HFF-Myc (cell line): ENCODE measurements around the gene PALMD.

Experiments
- DNase-seq: peaks from one replicate; pipeline ENCODE4 v3.0.0-alpha.2; 2011; ENCODE audit warnings: low read depth; ENCODE audit errors: extremely low read depth
- H3K4me3 ChIP-seq: replicated peaks from 2 replicates; pipeline ENCODE4 v1.5.1; 2011; ENCODE audit warnings: low read depth, mild to moderate bottlenecking, control low read depth, low read length
- CTCF ChIP-seq: IDR thresholded peaks from 2 replicates; pipeline ENCODE4 v1.5.1; 2012; ENCODE audit warnings: mild to moderate bottlenecking, low read depth, low read length, control low read depth; ENCODE audit errors: missing control alignments

The PALMD gene

GRCh38 chr1:99700020-99700419, 54.1 kb downstream of the PALMD start:
- DNase-seq, result no peak
- no peak for TF ChIP-seq CTCF
- no peak overlapping the region for H3K4me3 ChIP-seq

- H3K4me3 ChIP-seq, result no peak overlapping the region
- no peak for TF ChIP-seq CTCF
- no peak for DNase-seq
Measured at GRCh38 chr1:99702221-99702620, 56.3 kb downstream of the PALMD start.

GRCh38 chr1:99704356-99704816, 58.5 kb downstream of the PALMD start:
- no peak for DNase-seq
- TF ChIP-seq CTCF, result no peak

GRCh38 chr1:99705385-99705784, 59.5 kb downstream of the PALMD start:
- no peak for DNase-seq
- H3K4me3 ChIP-seq, result no peak overlapping the region
- TF ChIP-seq CTCF, result no peak

More at GRCh38 chr1:99704356-99704816, 58.5 kb downstream of the PALMD start:
- H3K4me3 ChIP-seq, result no peak overlapping the region

GRCh38 chr1:99707535-99708142, 61.7 kb downstream of the PALMD start:
- no peak overlapping the region for H3K4me3 ChIP-seq
- DNase-seq, result peak; percentile 46
- peak; percentile 79 for TF ChIP-seq CTCF

GRCh38 chr1:99710994-99711393, 65.1 kb downstream of the PALMD start:
- no peak overlapping the region for H3K4me3 ChIP-seq
- no peak for TF ChIP-seq CTCF
- no peak for DNase-seq

GRCh38 chr1:99713006-99713405, 67.1 kb downstream of the PALMD start:
- H3K4me3 ChIP-seq, result no peak overlapping the region
- no peak for TF ChIP-seq CTCF
- DNase-seq, result no peak
